HG02981 (cell line): ENCODE results near the gene IRS4.
A peak's percentile ranks its signal among the peaks of the same experiment; 100 is the strongest.

ENCODE experiments used
- ATAC-seq: cut with Tn5 transposase; IDR thresholded peaks from one replicate; pipeline ENCODE4 v1.9.1; 2021; ENCODE audit warnings: mild to moderate bottlenecking, moderate library complexity; ENCODE audit not compliant: unreplicated experiment

Gene IRS4

GRCh38 chrX:108736509-108737479 is at the start of gene IRS4:
Gene IRS4 (minus strand): TSS chrX:108736563.
- ATAC-seq, result no peak

GRCh38 chrX:108772549-108772948 is 36.2 kb upstream of the IRS4 start:
- no peak for ATAC-seq

- ATAC-seq, result no peak
Measured at GRCh38 chrX:108763559-108763958, 27.2 kb upstream of the IRS4 start.

GRCh38 chrX:108740299-108740774 is 4.0 kb upstream of the IRS4 start:
- ATAC-seq, result no peak

- no peak for ATAC-seq
Measured at GRCh38 chrX:108737754-108738153, 1.4 kb upstream of the IRS4 start.

GRCh38 chrX:108735679-108736508 is 469 bp downstream of the IRS4 start:
- ATAC-seq, result no peak

- ATAC-seq, result no peak
Measured at GRCh38 chrX:108735091-108735678, 1.2 kb downstream of the IRS4 start.

- ATAC-seq, result no peak
Measured at GRCh38 chrX:108734426-108734825, 1.9 kb downstream of the IRS4 start.

- no peak for ATAC-seq
Measured at GRCh38 chrX:108732630-108733321, 3.6 kb downstream of the IRS4 start.

- ATAC-seq, result no peak
Measured at GRCh38 chrX:108731153-108731552, 5.2 kb downstream of the IRS4 start.

- no peak for ATAC-seq
Measured at GRCh38 chrX:108726748-108727147, 9.6 kb downstream of the IRS4 start.

GRCh38 chrX:108722561-108722960 is 13.8 kb downstream of the IRS4 start:
- no peak for ATAC-seq

- no peak for ATAC-seq
Measured at GRCh38 chrX:108712886-108713285, 23.5 kb downstream of the IRS4 start.

GRCh38 chrX:108704839-108705238 is 31.5 kb downstream of the IRS4 start:
- no peak for ATAC-seq

GRCh38 chrX:108702530-108702929 is 33.8 kb downstream of the IRS4 start:
- ATAC-seq, result no peak

- peak; percentile 51 for ATAC-seq
Measured at GRCh38 chrX:108701633-108702032, 34.7 kb downstream of the IRS4 start.

- ATAC-seq, result no peak
Measured at GRCh38 chrX:108699368-108699767, 37.0 kb downstream of the IRS4 start.

- ATAC-seq, result no peak
Measured at GRCh38 chrX:108696690-108697089, 39.7 kb downstream of the IRS4 start.
